Heart right ventricle (tissue), 16 donors: ENCODE measurements around the gene RAPGEF2. TPM values are rescaled to one million over a fixed set of nuclear protein-coding genes. Genes with fewer than 3 reads are reported as not detected.
A peak's percentile ranks its signal among the peaks of the same experiment; 100 is the strongest.

Experiments used
- ATAC-seq, 8 donors: fragments of 200-7000 bp; cut with Tn5 transposase; one replicate each; pipeline ENCODE4 v1.9.1; 2020; ENCODE audit warnings: mild to moderate bottlenecking in 8 of 8, moderate library complexity in 8 of 8, moderate number of reproducible peaks in 1 of 8
- DNase-seq, 2 donors: peaks; one replicate each; pipeline ENCODE4 v3.0.0-alpha.2; 2020
- H3K27ac ChIP-seq, 10 donors: fragments of 200-600 bp; sonication (generic) in 2 of 10; one replicate each; pipeline versions ENCODE4 v1.5.0 to v1.8.0; 2020 to 2022; ENCODE audit warnings: mild to moderate bottlenecking in 3 of 10
- H3K27me3 ChIP-seq, 7 donors: fragments of 200-600 bp; one replicate each; pipeline ENCODE4 v1.8.0; 2021 to 2022; ENCODE audit warnings: mild to moderate bottlenecking in 2 of 7
- H3K36me3 ChIP-seq, 9 donors: fragments of 200-600 bp; sonication (generic) in 1 of 9; one replicate each; pipeline versions ENCODE4 v1.5.0 to v1.8.0; 2020 to 2022; ENCODE audit warnings: mild to moderate bottlenecking in 2 of 9
- H3K4me1 ChIP-seq, 9 donors: fragments of 200-600 bp; sonication (generic) in 1 of 9; one replicate each; pipeline versions ENCODE4 v1.5.0 to v1.8.0; 2020 to 2022; ENCODE audit warnings: mild to moderate bottlenecking in 4 of 9
- H3K4me3 ChIP-seq, 10 donors: fragments of 200-600 bp; sonication (generic) in 2 of 10; one replicate each; pipeline versions ENCODE4 v1.5.0 to v1.8.0; 2020 to 2022; ENCODE audit warnings: mild to moderate bottlenecking in 7 of 10, moderate library complexity in 2 of 10
- H3K9me3 ChIP-seq, 11 donors: fragments of 200-600 bp in 10 of 11; sonication (generic) in 2 of 11; one replicate each; pipeline versions ENCODE4 v1.5.0 to v1.8.0; 2013 to 2022; ENCODE audit warnings: mild to moderate bottlenecking in 2 of 11, control low read depth in 1 of 11, moderate library complexity in 1 of 11
- WGBS, 2 donors: extraction: QIAGEN DNeasy Blood & Tissue Kit; methylation state at CpG; one replicate each; pipeline ENCODE4 v1.1.7; 2013; ENCODE audit warnings: inconsistent platforms in 1 of 2; 5-methylcytosine and 5-hydroxymethylcytosine counted together
- intact Hi-C, 10 donors: fragments of 100-400 bp; cut with DNase I; formaldehyde crosslinking; loops; one replicate each; pipeline versions ENCODE4 v1.11.1 to v1.14.2; 2022
- polyA plus RNA-seq, 2 donors: library from polyadenylated mRNA; stranded (reverse); fragments of 200-250 nt; gene quantifications; one replicate each; pipeline ENCODE4 v1.2.3, GENCODE V29; 2013
- total RNA-seq, 10 donors: library from RNA; stranded (reverse); fragmentation: NEBNext Ultra II Directional in 3 of 10; extraction: Animal tissue kit (Norgen Biotek cat#: 25700) in 3 of 10; gene quantifications; one replicate each; pipeline versions ENCODE4 v1.2.1 to v1.2.4, GENCODE V29; 2021 to 2023
- TF ChIP-seq, protein P1 (sequence below), 9 donors: fragments of 200-600 bp; sonication (generic) in 2 of 9; IDR thresholded peaks; one replicate each; pipeline versions ENCODE4 v1.5.0 to v1.8.0; 2021 to 2022; ENCODE audit warnings: antibody characterized with exemption in 9 of 9, mild to moderate bottlenecking in 5 of 9, moderate library complexity in 1 of 9
- donor health status: Arrhythmogenic right ventricular cardiomyopathy.
- donor health status: ischemic (EF 13 %, LVEDD 7.1; RV severe dilation, severe dysfunction).
- donor health status: healthy with polysubstance abuse.
- donor health status: DM: no; HTN: yes; CAD: no.
- donor health status: DM: no; HTN: no; CAD: no.
- donor health status: ischemic (EF 25% LVEDD 6.9; RV normal size, moderate dysfunction).
- donor health status: ischemic (EF 25% LVEDD 5.7; RV mildly dilated, moderate dysfunction).
- donor health status: healthy.
- donor health status: DM: yes; HTN: yes; CAD: no.
- donor health status: Ischemic cardiomyopathy.
- donor health status: ischemic (EF 35%, LVEDD 5.7; RV mildly dilated, moderate dysfunction).
- donor health status: nonischemic (EF 11% LVEDD 7.7; RV severe dilation, severe dysfunction).
- donor health status: DM: yes; HTN: yes; CAD: no.
- donor health status: PGD.
- donor health status: ischemic (EF 29% LVEDD 5.4; RV normal size, mild dysfunction).
- donor health status: nonischemic (EF 23%, LVEDD 6.1; RV moderate dilation, normal function).

The RAPGEF2 gene
- total and polyA plus RNA-seq, 12 donors = 9.2 to 68.8 (median 53.7) TPM

DNA sequence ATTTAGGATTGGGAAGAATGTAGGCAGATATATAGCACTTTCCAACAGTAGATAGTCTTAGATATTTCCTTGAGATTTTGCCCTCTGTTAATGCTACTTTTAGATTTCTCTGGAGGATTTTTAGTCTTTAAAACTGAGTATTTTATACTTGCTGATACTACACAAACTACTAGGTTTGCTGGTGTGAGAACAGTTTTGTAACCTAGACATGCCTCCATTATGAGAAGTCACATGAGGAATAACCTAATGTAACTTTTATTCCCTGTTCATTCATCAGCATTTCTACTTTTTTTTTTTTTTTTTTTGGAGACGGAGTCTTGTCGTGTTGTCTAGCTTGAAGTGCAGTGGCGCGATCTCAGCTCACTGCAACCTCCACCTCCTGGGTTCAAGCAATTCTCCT is 137.2 kb downstream of the RAPGEF2 start:
- Histone ChIP-seq H3K27me3 (no peaks in the 10 kb centered on the region), H3K36me3 (peaks cover 0 to 35% (median 0%) of the 10 kb centered on the region in 9 donors), H3K4me1 (peaks cover 0 to 78% (median 50%) of the 10 kb centered on the region in 9 donors), H3K27ac (peak overlapping the region in 7 of 10 donors; percentile 24 to 69 (median 47)), H3K4me3 (peak overlapping the region in 1 of 10 donors; percentile 30), H3K9me3 (peaks cover 0 to 4% (median 0%) of the 10 kb centered on the region in 11 donors)
- no peak for DNase-seq
- intact Hi-C loops = no loop called here
- WGBS, 2 donors = 79 to 89% methylated on average over 4 of the region's 4 CpGs
- TF ChIP-seq, protein P1, sequence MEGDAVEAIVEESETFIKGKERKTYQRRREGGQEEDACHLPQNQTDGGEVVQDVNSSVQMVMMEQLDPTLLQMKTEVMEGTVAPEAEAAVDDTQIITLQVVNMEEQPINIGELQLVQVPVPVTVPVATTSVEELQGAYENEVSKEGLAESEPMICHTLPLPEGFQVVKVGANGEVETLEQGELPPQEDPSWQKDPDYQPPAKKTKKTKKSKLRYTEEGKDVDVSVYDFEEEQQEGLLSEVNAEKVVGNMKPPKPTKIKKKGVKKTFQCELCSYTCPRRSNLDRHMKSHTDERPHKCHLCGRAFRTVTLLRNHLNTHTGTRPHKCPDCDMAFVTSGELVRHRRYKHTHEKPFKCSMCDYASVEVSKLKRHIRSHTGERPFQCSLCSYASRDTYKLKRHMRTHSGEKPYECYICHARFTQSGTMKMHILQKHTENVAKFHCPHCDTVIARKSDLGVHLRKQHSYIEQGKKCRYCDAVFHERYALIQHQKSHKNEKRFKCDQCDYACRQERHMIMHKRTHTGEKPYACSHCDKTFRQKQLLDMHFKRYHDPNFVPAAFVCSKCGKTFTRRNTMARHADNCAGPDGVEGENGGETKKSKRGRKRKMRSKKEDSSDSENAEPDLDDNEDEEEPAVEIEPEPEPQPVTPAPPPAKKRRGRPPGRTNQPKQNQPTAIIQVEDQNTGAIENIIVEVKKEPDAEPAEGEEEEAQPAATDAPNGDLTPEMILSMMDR (IDR thresholded peaks at IDR 0.05) = no peak
- ATAC-seq = no peak

DNA sequence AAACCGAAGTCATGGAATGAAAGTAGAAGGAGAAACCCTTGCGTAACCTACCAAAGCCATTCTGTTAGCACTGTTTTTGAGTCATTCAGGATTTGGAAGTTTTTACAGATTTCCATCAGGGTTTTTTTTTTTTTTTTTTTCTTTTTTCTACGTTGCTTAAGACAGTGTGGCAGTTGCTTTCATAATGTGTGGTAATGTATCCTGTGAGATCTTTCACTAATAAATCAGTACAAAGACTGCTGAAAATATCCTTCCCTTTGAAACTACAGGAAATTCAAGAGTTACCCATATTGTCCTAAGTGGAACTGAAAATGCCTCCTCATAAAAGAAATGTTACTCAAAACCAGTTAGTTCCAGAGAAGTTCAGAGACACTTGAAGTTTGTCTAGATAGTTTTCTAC is 137.8 kb downstream of the RAPGEF2 start:
- no peaks in the 10 kb centered on the region for H3K27me3 ChIP-seq
- H3K4me1 ChIP-seq = peaks cover 0 to 71% (median 43%) of the 10 kb centered on the region in 9 donors
- peak overlapping the region in 8 of 10 donors; percentile 3 to 69 (median 46) for H3K27ac ChIP-seq
- TF ChIP-seq, protein P1 (IDR thresholded peaks at IDR 0.05) = no peak
- H3K36me3 ChIP-seq = peaks cover 0 to 35% (median 0%) of the 10 kb centered on the region in 9 donors
- WGBS, 2 donors = 73 to 76% methylated on average over 3 of the region's 3 CpGs
- ATAC-seq (peak in 7 of 8 donors; percentile 7 to 55 (median 24)), DNase-seq (no peak)
- peak overlapping the region in 1 of 10 donors; percentile 30 for H3K4me3 ChIP-seq
- H3K9me3 ChIP-seq = peaks cover 0 to 4% (median 0%) of the 10 kb centered on the region in 11 donors
- intact Hi-C loops = no loop called here

DNA sequence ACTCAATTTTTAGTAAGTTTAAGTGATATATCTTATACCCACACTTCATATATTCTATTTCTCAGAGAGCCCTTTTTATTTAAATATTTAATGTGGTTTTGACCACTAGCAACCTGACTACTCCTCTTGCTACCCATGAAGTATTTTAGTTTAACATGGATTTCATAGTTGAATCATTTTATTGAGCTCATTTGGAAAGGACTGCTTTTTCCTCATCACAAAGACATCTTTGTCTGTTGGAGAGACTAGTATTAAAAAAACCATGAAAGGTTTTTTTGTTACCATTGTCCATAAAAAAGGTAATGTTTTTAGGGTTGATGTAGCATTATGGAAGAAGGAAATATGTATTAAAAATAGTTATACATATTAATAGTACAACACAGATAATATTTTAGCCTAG is 139.5 kb downstream of the RAPGEF2 start:
- intact Hi-C loops = no loop called here
- Histone ChIP-seq H3K27ac (peak overlapping the region in 2 of 10 donors; percentile 5 to 32), H3K36me3 (peaks cover 0 to 35% (median 0%) of the 10 kb centered on the region in 9 donors), H3K4me3 (no peak overlapping the region), H3K27me3 (no peaks in the 10 kb centered on the region), H3K9me3 (no peaks in the 10 kb centered on the region), H3K4me1 (peaks cover 0 to 65% (median 34%) of the 10 kb centered on the region in 9 donors)
- ATAC-seq = no peak
- TF ChIP-seq, protein P1 (IDR thresholded peaks at IDR 0.05) = no peak
- no peak for DNase-seq

DNA sequence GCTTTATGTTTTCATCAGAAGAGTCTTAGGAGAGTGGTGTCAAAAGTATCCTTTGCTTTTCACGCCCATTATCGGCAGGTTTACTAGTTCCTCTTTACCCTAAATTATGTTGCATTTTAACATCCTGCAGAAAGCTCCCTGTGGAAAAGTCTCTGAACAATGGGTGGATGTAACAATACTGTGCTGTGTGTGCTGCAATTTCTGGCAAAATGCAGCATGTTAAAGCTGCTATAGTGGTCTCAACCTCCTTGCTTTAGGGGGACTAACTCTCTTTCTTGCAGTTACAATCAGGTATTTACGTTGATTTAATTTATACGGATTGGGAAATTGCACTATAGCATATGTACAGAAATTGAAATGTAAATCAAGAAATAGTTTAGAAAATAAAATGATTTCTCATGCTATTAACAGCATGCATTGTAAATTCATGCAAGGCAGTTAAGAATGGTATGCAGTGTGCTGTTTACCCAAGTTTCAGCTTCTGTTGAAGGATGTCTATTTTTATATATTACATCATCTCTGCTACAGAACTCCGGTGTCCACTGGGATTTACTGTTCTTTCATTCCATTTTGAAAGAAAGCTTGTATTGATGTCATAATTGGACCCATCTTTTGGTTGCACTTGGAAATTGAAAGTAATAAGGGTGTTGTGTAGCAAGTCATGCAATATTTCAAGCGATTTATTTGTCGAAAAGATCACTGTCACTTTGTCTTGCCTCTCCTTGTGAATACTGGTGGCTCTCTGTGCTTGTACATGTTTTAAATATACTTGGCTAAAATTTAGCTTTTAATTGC is 145.7 kb downstream of the RAPGEF2 start:
- peaks cover 4 to 61% (median 35%) of the 10 kb centered on the region in 9 donors for H3K4me1 ChIP-seq
- peak overlapping the region in 9 of 10 donors; percentile 11 to 54 (median 35) for H3K4me3 ChIP-seq
- no peaks in the 10 kb centered on the region for H3K27me3 ChIP-seq
- ATAC-seq (peak; percentile 62 to 91 (median 85)), DNase-seq (no peak)
- peaks cover 0 to 11% (median 0%) of the 10 kb centered on the region in 11 donors for H3K9me3 ChIP-seq
- intact Hi-C loops = no loop called here
- WGBS, 2 donors = 22 to 28% methylated on average over 7 of the region's 7 CpGs
- peaks cover 0 to 30% (median 0%) of the 10 kb centered on the region in 9 donors for H3K36me3 ChIP-seq
- TF ChIP-seq, protein P1 (IDR thresholded peaks at IDR 0.05) = no peak
- H3K27ac ChIP-seq = peak overlapping the region in 9 of 10 donors; percentile 34 to 79 (median 61)
